Endothelial cell of umbilical vein (primary cell): ENCODE results near the gene A3GALT2. TPM values are rescaled to one million over a fixed set of nuclear protein-coding genes. Genes with fewer than 3 reads are reported as not detected.

Source experiments
- BruUV-seq: library from RNA; stranded (reverse); fragments of 400-500 nt; replicated peaks from 2 replicates; lab custom pipeline; 2021; lab: Mats Ljungman, UMichigan
- CTCF ChIA-PET: fragments of 300-600, 350-600 bp; sonication (Branson Sonifier 250); formaldehyde crosslinking; loops from one replicate; lab custom pipeline; 2021; ENCODE audit warnings: antibody characterized with exemption, inconsistent platforms; lab: Charles Lee
- POLR2A ChIA-PET: fragments of 300-600, 350-600 bp; sonication (Branson Sonifier 250); formaldehyde crosslinking; loops from one replicate; lab custom pipeline; 2021; ENCODE audit warnings: antibody characterized with exemption, inconsistent platforms; lab: Charles Lee
- DNase-seq: peaks from one replicate; pipeline ENCODE4 v3.0.0-alpha.2; 2011; ENCODE audit warnings: low read depth, low spot score
- FAIRE-seq: peaks from 2 replicates; lab custom pipeline; 2011; peaks lifted over from hg19 to GRCh38; lab: Jason Lieb, UNC
- H2AFZ ChIP-seq: 2 replicates; pipeline ENCODE4 v1.6.0; 2012; ENCODE audit warnings: low read depth, low read length, control low read depth, inconsistent platforms
- H3K27ac ChIP-seq: 2 replicates; pipeline ENCODE4 v1.5.1; 2011; ENCODE audit warnings: low read depth, mild to moderate bottlenecking, control low read depth, low read length, moderate library complexity; ENCODE audit not compliant: insufficient read depth
- H3K27me3 ChIP-seq, 2 experiments: 2 replicates each; pipeline versions ENCODE4 v1.6.0 to v1.6.1; 2011; ENCODE audit warnings: low read length in 2 of 2, mixed read lengths in 1 of 2; ENCODE audit not compliant: control insufficient read depth in 2 of 2, insufficient read depth in 2 of 2
- H3K36me3 ChIP-seq, 2 experiments: 2 replicates in 1 of 2; 3 replicates in 1 of 2; pipeline ENCODE4 v1.5.1; 2011; ENCODE audit warnings: low read length in 2 of 2, mild to moderate bottlenecking in 1 of 2, moderate library complexity in 1 of 2; ENCODE audit not compliant: control insufficient read depth in 2 of 2, insufficient read depth in 2 of 2; ENCODE audit errors: extremely low read depth in 1 of 2
- H3K4me1 ChIP-seq: 3 replicates; pipeline ENCODE4 v1.5.1; 2011; ENCODE audit warnings: mild to moderate bottlenecking, low read length; ENCODE audit not compliant: control insufficient read depth, insufficient read depth; ENCODE audit errors: extremely low read depth
- H3K4me2 ChIP-seq: 2 replicates; pipeline ENCODE4 v1.6.1; 2011; ENCODE audit warnings: low read length, control low read depth, mixed read lengths; ENCODE audit not compliant: insufficient read depth
- H3K4me3 ChIP-seq, 3 experiments: fragments of 200-600 bp in 1 of 3; sonication (generic), shearing (Covaris generic) in 1 of 3; replicated peaks in 1 of 3; 2 replicates each; pipeline ENCODE4 v1.5.1; 2011 to 2016; ENCODE audit warnings: control low read depth in 3 of 3, low read length in 3 of 3, mild to moderate bottlenecking in 2 of 3, inconsistent platforms in 1 of 3, low read depth in 1 of 3, moderate library complexity in 1 of 3; ENCODE audit not compliant: insufficient read depth in 1 of 3
- H3K79me2 ChIP-seq: 2 replicates; pipeline ENCODE4 v1.6.0; 2012; ENCODE audit warnings: low read length, inconsistent platforms; ENCODE audit not compliant: control insufficient read depth, insufficient read depth
- H3K9ac ChIP-seq: replicated peaks from 2 replicates; pipeline ENCODE3; 2011; ENCODE audit warnings: low read length, control low read depth; ENCODE audit not compliant: insufficient read depth; ENCODE audit errors: extremely low read depth
- H3K9me1 ChIP-seq: replicated peaks from 3 replicates; pipeline ENCODE4 v1.6.0; 2011; ENCODE audit warnings: mild to moderate bottlenecking, low read length; ENCODE audit not compliant: control insufficient read depth, insufficient read depth; ENCODE audit errors: extremely low read depth
- H3K9me3 ChIP-seq: replicated peaks from 2 replicates; pipeline ENCODE4 v1.5.1; 2012; ENCODE audit warnings: low read length, inconsistent platforms; ENCODE audit not compliant: control insufficient read depth, insufficient read depth
- H4K20me1 ChIP-seq: replicated peaks from 2 replicates; pipeline ENCODE3; 2011; ENCODE audit warnings: mild to moderate bottlenecking, low read length; ENCODE audit not compliant: control insufficient read depth, insufficient read depth; ENCODE audit errors: extremely low read depth
- EZH2 ChIP-seq: IDR thresholded peaks from 2 replicates; pipeline ENCODE4 v1.6.1; 2012; ENCODE audit warnings: borderline replicate concordance, low read depth, mild to moderate bottlenecking, moderate library complexity, low read length, inconsistent platforms; ENCODE audit not compliant: severe bottlenecking
- FOS ChIP-seq: IDR thresholded peaks from 2 replicates; pipeline ENCODE4 v1.6.1; 2011; ENCODE audit warnings: mild to moderate bottlenecking, low read length, moderate library complexity, borderline replicate concordance; ENCODE audit not compliant: insufficient read depth
- GATA2 ChIP-seq: IDR thresholded peaks from 2 replicates; pipeline ENCODE4 v1.7.0; 2011; ENCODE audit warnings: low read depth, mild to moderate bottlenecking, moderate library complexity, mixed read lengths, low read length; ENCODE audit not compliant: insufficient read length, insufficient read depth
- JUN ChIP-seq: IDR thresholded peaks from 2 replicates; pipeline ENCODE4 v1.6.1; 2011; ENCODE audit warnings: borderline replicate concordance, low read depth; ENCODE audit not compliant: insufficient read length, insufficient read depth
- MYC ChIP-seq: IDR thresholded peaks from one replicate; pipeline ENCODE4 v1.6.1; 2011; ENCODE audit warnings: mild to moderate bottlenecking, low read depth, low read length
- POLR2A ChIP-seq: IDR thresholded peaks from 2 replicates; pipeline ENCODE4 v1.6.1; 2012; ENCODE audit warnings: low read depth, mild to moderate bottlenecking, control low read depth, low read length
- POLR2AphosphoS5 ChIP-seq: IDR thresholded peaks from 2 replicates; pipeline ENCODE4 v1.6.1; 2012; ENCODE audit warnings: low read depth, mild to moderate bottlenecking, control low read depth, low read length, moderate library complexity; ENCODE audit not compliant: insufficient read depth
- dilution Hi-C: fragments of 300-500 bp; cut with MboI; formaldehyde crosslinking; loops from one replicate; pipeline ENCODE4 v1.15.0; 2019; ENCODE audit warnings: low sequenced_read_pairs; ENCODE audit not compliant: extremely low pct_ligation_motif_present
- intact Hi-C: fragments of 100-400 bp; cut with micrococcal nuclease; formaldehyde crosslinking; loops from one replicate; pipeline ENCODE4 v1.10.0; 2022
- polyA plus RNA-seq, 4 experiments: library from polyadenylated mRNA; depleted of rRNA in 3 of 4; stranded (reverse) in 3 of 4; unstranded in 1 of 4; fragments of >200 nt; gene quantifications; 2 replicates each; pipeline versions ENCODE4 v1.2.1 to v1.2.3, GENCODE V29; 2011 to 2012; ENCODE audit warnings: missing spikeins in 1 of 4
- total RNA-seq: library from RNA; stranded (reverse); gene quantifications from 2 replicates; pipeline ENCODE4 v1.2.3, GENCODE V29; 2021
- TF ChIP-seq, protein P1 (sequence below), 2 donors: IDR thresholded peaks; 1 replicate in 1 of 2; 2 replicates in 1 of 2; pipeline ENCODE4 v1.5.1; 2011; ENCODE audit warnings: low read length in 2 of 2, mild to moderate bottlenecking in 2 of 2, moderate library complexity in 2 of 2, control low read depth in 1 of 2, inconsistent platforms in 1 of 2, low read depth in 1 of 2; ENCODE audit not compliant: insufficient read depth in 1 of 2; ENCODE audit errors: extremely low read depth in 1 of 2
- TF ChIP-seq, protein P2 (sequence below): IDR thresholded peaks from 2 replicates; pipeline ENCODE4 v1.6.1; 2011; ENCODE audit not compliant: insufficient read depth, insufficient read length

The A3GALT2 gene
- total and polyA plus RNA-seq, 2 donors (not counting 3 experiments of a cell fraction or from before 2014, with no cell fraction given): not detected

DNA sequence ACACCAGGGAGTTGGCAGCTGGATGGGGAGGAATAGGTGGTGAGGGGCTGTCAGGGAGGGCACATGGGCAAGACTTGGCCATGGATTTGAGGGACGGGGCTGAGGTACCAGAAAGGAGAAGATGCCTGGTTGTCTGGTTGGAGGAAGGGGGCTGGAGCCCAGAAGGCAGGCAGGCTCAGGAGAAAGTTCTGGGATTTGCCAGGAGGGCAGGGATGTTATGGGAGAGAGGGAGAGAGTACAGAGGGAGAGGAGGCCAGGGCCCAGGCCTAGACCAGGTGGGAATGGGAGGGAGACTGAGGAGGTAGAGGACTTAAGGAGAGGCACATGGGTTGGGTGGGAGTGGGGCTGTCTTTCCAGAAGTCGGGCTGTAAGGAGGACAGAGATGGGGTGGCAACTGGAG lies 4.3 kb downstream of the A3GALT2 start:
- no peaks in the 10 kb centered on the region for H3K9me1 ChIP-seq
- intact Hi-C loops (no loop called here), dilution Hi-C loops (no loop called here)
- no peak for FAIRE-seq
- ChIA-PET CTCF (interaction anchor here (1.2 kb wide), 1 partner anchor 21 kb away, joined by 4 read pairs; no protein-coding TSS in a partner anchor), POLR2A (no interaction called here)
- no peaks in the 10 kb centered on the region for H4K20me1 ChIP-seq
- H3K79me2 ChIP-seq: no peaks in the 10 kb centered on the region
- H3K4me1 ChIP-seq: no peaks in the 10 kb centered on the region
- H3K9me3 ChIP-seq: no peaks in the 10 kb centered on the region
- H3K27ac ChIP-seq: no peak overlapping the region
- H3K4me2 ChIP-seq: no peak overlapping the region
- H3K27me3 ChIP-seq: no peaks in the 10 kb centered on the region
- no peak overlapping the region for H3K4me3 ChIP-seq
- no TSS peak for BruUV-seq
- H2AFZ ChIP-seq: no peak overlapping the region
- H3K9ac ChIP-seq: no peak overlapping the region
- TF ChIP-seq EZH2 (no peak), GATA2 (no peak), FOS (no peak), MYC (no peak), JUN (no peak), POLR2A (no peak), POLR2AphosphoS5 (no peak)
- TF ChIP-seq, protein P1, sequence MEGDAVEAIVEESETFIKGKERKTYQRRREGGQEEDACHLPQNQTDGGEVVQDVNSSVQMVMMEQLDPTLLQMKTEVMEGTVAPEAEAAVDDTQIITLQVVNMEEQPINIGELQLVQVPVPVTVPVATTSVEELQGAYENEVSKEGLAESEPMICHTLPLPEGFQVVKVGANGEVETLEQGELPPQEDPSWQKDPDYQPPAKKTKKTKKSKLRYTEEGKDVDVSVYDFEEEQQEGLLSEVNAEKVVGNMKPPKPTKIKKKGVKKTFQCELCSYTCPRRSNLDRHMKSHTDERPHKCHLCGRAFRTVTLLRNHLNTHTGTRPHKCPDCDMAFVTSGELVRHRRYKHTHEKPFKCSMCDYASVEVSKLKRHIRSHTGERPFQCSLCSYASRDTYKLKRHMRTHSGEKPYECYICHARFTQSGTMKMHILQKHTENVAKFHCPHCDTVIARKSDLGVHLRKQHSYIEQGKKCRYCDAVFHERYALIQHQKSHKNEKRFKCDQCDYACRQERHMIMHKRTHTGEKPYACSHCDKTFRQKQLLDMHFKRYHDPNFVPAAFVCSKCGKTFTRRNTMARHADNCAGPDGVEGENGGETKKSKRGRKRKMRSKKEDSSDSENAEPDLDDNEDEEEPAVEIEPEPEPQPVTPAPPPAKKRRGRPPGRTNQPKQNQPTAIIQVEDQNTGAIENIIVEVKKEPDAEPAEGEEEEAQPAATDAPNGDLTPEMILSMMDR (IDR thresholded peaks at IDR 0.05; ENCODE audit: extremely low read depth in 1 of 2, insufficient read depth in 1 of 2, low read depth in 1 of 2, low read length in 2 of 2): no peak
- TF ChIP-seq, protein P2, sequence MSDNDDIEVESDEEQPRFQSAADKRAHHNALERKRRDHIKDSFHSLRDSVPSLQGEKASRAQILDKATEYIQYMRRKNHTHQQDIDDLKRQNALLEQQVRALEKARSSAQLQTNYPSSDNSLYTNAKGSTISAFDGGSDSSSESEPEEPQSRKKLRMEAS: no peak
- no peak for DNase-seq
- H3K36me3 ChIP-seq: no peaks in the 10 kb centered on the region
